A549 (cell line): ENCODE results near the gene CBLN4. TPM values are rescaled to one million over a fixed set of nuclear protein-coding genes. Genes with fewer than 3 reads are reported as not detected.

Experiments
- ATAC-seq, 2 experiments: fragments of 200-7000 bp in 1 of 2; fragments of >200 bp in 1 of 2; cut with Nextera tagmentation in 1 of 2; cut with Tn5 transposase in 1 of 2; 3 replicates each; pipeline versions ENCODE4 v1.8.0 to v1.9.1; 2018 to 2020; ENCODE audit warnings: mild to moderate bottlenecking in 1 of 2, moderate library complexity in 1 of 2
- CTCF ChIA-PET: fragments of 300-600 bp; sonication (Branson Sonifier 250); formaldehyde crosslinking; extraction: SDS; loops from one replicate; lab custom pipeline; 2021; ENCODE audit warnings: antibody characterized with exemption, inconsistent platforms; lab: Yijun Ruan, JAX
- POLR2A ChIA-PET: fragments of 350-600 bp; formaldehyde crosslinking; extraction: SDS; loops from one replicate; lab custom pipeline; 2021; ENCODE audit warnings: antibody characterized with exemption, inconsistent platforms; lab: Yijun Ruan, JAX
- DNase-seq, 2 experiments: peaks; one replicate each; pipeline versions ENCODE4 v3.0.0 to v3.0.0-alpha.2; 2011 to 2016; ENCODE audit warnings: low read depth in 1 of 2, low spot score in 1 of 2
- FAIRE-seq: peaks from 2 replicates; lab custom pipeline; 2011; peaks lifted over from hg19 to GRCh38; lab: Jason Lieb, UNC
- H3K27ac ChIP-seq, 2 experiments: fragments of >200 bp; sonication (Bioruptor Twin); formaldehyde crosslinking; 3 replicates each; pipeline ENCODE4 v1.5.1; 2016 to 2017
- H3K4me1 ChIP-seq: fragments of >200 bp; sonication (Bioruptor Twin); formaldehyde crosslinking; 3 replicates; pipeline ENCODE4 v1.6.1; 2016
- H3K4me2 ChIP-seq: fragments of >200 bp; sonication (Bioruptor Twin); formaldehyde crosslinking; 3 replicates; pipeline ENCODE4 v1.6.1; 2016
- H3K4me3 ChIP-seq: fragments of >200 bp; sonication (Bioruptor Twin); formaldehyde crosslinking; 3 replicates; pipeline ENCODE4 v1.5.1; 2016
- H3K9me3 ChIP-seq: fragments of >200 bp; sonication (Bioruptor Twin); formaldehyde crosslinking; 3 replicates; pipeline ENCODE4 v1.6.1; 2016
- CBX2 ChIP-seq: fragments of 200-600 bp; sonication (generic); IDR thresholded peaks from 2 replicates; pipeline ENCODE4 v1.6.1; 2016; ENCODE audit warnings: low read depth, mild to moderate bottlenecking, borderline replicate concordance
- CBX8 ChIP-seq: fragments of 200-600 bp; sonication (generic); IDR thresholded peaks from 2 replicates; pipeline ENCODE4 v1.6.1; 2016
- CHD2 ChIP-seq: fragments of 150-350 bp; IDR thresholded peaks from 2 replicates; pipeline ENCODE4 v1.6.1; 2014; ENCODE audit warnings: low read length; ENCODE audit not compliant: partially characterized antibody
- EHF ChIP-seq: fragments of 250-450 bp; sonication (Bioruptor Pico); IDR thresholded peaks from 2 replicates; pipeline ENCODE4 v1.5.0; 2020; ENCODE audit warnings: mild to moderate bottlenecking
- EP300 ChIP-seq, 2 experiments: fragments of >200 bp; sonication (Bioruptor Twin); formaldehyde crosslinking; IDR thresholded peaks; 2 replicates in 1 of 2; 3 replicates in 1 of 2; pipeline ENCODE4 v1.6.1; 2016 to 2017
- ESRRA ChIP-seq: fragments of 150-350 bp; IDR thresholded peaks from 2 replicates; pipeline ENCODE4 v1.6.1; 2014; ENCODE audit warnings: mild to moderate bottlenecking, low read length, borderline replicate concordance
- FOSB ChIP-seq: fragments of 250-450 bp; sonication (Bioruptor Pico); IDR thresholded peaks from 2 replicates; pipeline ENCODE4 v1.5.0; 2020; ENCODE audit warnings: mild to moderate bottlenecking, moderate library complexity
- FOSL2 ChIP-seq, 2 experiments: fragments of 450-650 bp in 1 of 2; fragments of >200 bp in 1 of 2; sonication (Bioruptor Twin) in 1 of 2; formaldehyde crosslinking; IDR thresholded peaks; 2 replicates each; pipeline versions ENCODE4 v1.5.0 to v1.6.1; 2016 to 2020; ENCODE audit warnings: mild to moderate bottlenecking in 1 of 2, moderate library complexity in 1 of 2
- FOXS1 ChIP-seq: fragments of 250-450 bp; sonication (Bioruptor Pico); IDR thresholded peaks from 2 replicates; pipeline ENCODE4 v1.5.0; 2020; ENCODE audit warnings: mild to moderate bottlenecking, moderate library complexity
- HOXB13 ChIP-seq: fragments of 250-450 bp; sonication (Bioruptor Pico); IDR thresholded peaks from 2 replicates; pipeline ENCODE4 v1.5.0; 2020; ENCODE audit warnings: low read depth, mild to moderate bottlenecking, moderate library complexity
- JUNB ChIP-seq: fragments of >200 bp; sonication (Bioruptor Twin); formaldehyde crosslinking; IDR thresholded peaks from 2 replicates; pipeline ENCODE4 v1.6.1; 2016
- KDM5A ChIP-seq: fragments of 200-600 bp; sonication (generic); IDR thresholded peaks from 2 replicates; pipeline ENCODE4 v1.6.1; 2016; ENCODE audit warnings: antibody characterized with exemption, mild to moderate bottlenecking
- MAFK ChIP-seq: fragments of 450-650 bp; IDR thresholded peaks from 2 replicates; pipeline ENCODE4 v1.6.1; 2014; ENCODE audit not compliant: partially characterized antibody
- MYC ChIP-seq: IDR thresholded peaks from 2 replicates; pipeline ENCODE4 v1.6.1; 2012; ENCODE audit warnings: mild to moderate bottlenecking, inconsistent platforms, low read length, improper control_type of control experiment, borderline replicate concordance
- NFE2L2 ChIP-seq: fragments of 150-350 bp; conservative IDR thresholded peaks from 2 replicates; pipeline ENCODE4 v1.6.1; 2014; ENCODE audit warnings: low read length
- NR3C1 ChIP-seq: fragments of >200 bp; sonication (Bioruptor Twin); formaldehyde crosslinking; IDR thresholded peaks from 3 replicates; pipeline ENCODE4 v1.6.1; 2017
- POLR2AphosphoS2 ChIP-seq: conservative IDR thresholded peaks from 2 replicates; pipeline ENCODE4 v1.6.1; 2012; ENCODE audit warnings: low read length, improper control_type of control experiment, inconsistent platforms
- RFX5 ChIP-seq: fragments of 450-650 bp; IDR thresholded peaks from 2 replicates; pipeline ENCODE4 v1.7.1; 2014; ENCODE audit warnings: antibody characterized with exemption, mild to moderate bottlenecking, moderate library complexity
- RNF2 ChIP-seq: fragments of 200-600 bp; sonication (generic); IDR thresholded peaks from 2 replicates; pipeline ENCODE4 v1.6.1; 2016; ENCODE audit warnings: low read depth, mild to moderate bottlenecking, antibody characterized with exemption, moderate library complexity, borderline replicate concordance
- TFCP2L1 ChIP-seq: fragments of 250-450 bp; sonication (Bioruptor Pico); IDR thresholded peaks from 2 replicates; pipeline ENCODE4 v1.5.0; 2021; ENCODE audit warnings: mild to moderate bottlenecking
- ZC3H11A ChIP-seq: fragments of 450-650 bp; IDR thresholded peaks from 2 replicates; pipeline ENCODE4 v1.6.1; 2014; ENCODE audit warnings: antibody characterized with exemption, mild to moderate bottlenecking
- ZFP36 ChIP-seq: fragments of 450-650 bp; IDR thresholded peaks from 2 replicates; pipeline ENCODE4 v1.6.1; 2014; ENCODE audit warnings: borderline replicate concordance; ENCODE audit not compliant: partially characterized antibody
- ZNF302 ChIP-seq: fragments of 250-450 bp; sonication (Bioruptor Pico); IDR thresholded peaks from 2 replicates; pipeline ENCODE4 v1.9.0; 2021; ENCODE audit warnings: inconsistent platforms, mild to moderate bottlenecking, moderate library complexity
- ZSCAN20 ChIP-seq: fragments of 250-450 bp; sonication (Bioruptor Pico); IDR thresholded peaks from 2 replicates; pipeline ENCODE4 v1.8.0; 2022; ENCODE audit warnings: mild to moderate bottlenecking, moderate library complexity
- WGBS: methylation state at CpG from one replicate; pipeline ENCODE4 v1.1.6; 2017; ENCODE audit errors: missing lambda C conversion rate; 5-methylcytosine and 5-hydroxymethylcytosine counted together
- polyA plus RNA-seq, 4 experiments: library from polyadenylated mRNA; depleted of rRNA in 3 of 4; stranded (reverse); fragments of >200 nt; fragmentation: RNase III in 1 of 4; extraction: RNeasy Plus Mini Kit Qiagen cat#74134 plus additional on column Dnase treatment in 1 of 4; gene quantifications; 2 replicates in 3 of 4; 3 replicates in 1 of 4; pipeline ENCODE4 v1.2.3, GENCODE V29; 2011 to 2017
- TF ChIP-seq, protein P1 (sequence below): IDR thresholded peaks from 2 replicates; pipeline ENCODE4 v1.6.1; 2012; ENCODE audit warnings: low read depth, borderline replicate concordance
- TF ChIP-seq, protein P2 (sequence below): fragments of >200 bp; sonication (Bioruptor Twin); formaldehyde crosslinking; IDR thresholded peaks from 3 replicates; pipeline ENCODE4 v1.6.1; 2016
- TF ChIP-seq, protein P3 (sequence below): fragments of 250-450 bp; sonication (Bioruptor Pico); IDR thresholded peaks from 2 replicates; pipeline ENCODE4 v1.5.0; 2021; ENCODE audit warnings: mild to moderate bottlenecking, moderate library complexity, borderline replicate concordance
- TF ChIP-seq, protein P4 (sequence below): IDR thresholded peaks from 2 replicates; pipeline ENCODE4 v1.6.1; 2012
- TF ChIP-seq, protein P5 (sequence below): fragments of 150-350 bp; IDR thresholded peaks from 2 replicates; pipeline ENCODE4 v1.6.1; 2014; ENCODE audit warnings: low read depth, mild to moderate bottlenecking, low read length
- TF ChIP-seq, protein P6 (sequence below): fragments of 250-450 bp; sonication (Bioruptor Pico); IDR thresholded peaks from 2 replicates; pipeline ENCODE4 v1.5.0; 2020; ENCODE audit warnings: low read depth, mild to moderate bottlenecking, moderate library complexity

Gene CBLN4
- polyA plus RNA-seq, 2 of the 4 experiments (the other 2 are of a cell fraction) = not detected

DNA sequence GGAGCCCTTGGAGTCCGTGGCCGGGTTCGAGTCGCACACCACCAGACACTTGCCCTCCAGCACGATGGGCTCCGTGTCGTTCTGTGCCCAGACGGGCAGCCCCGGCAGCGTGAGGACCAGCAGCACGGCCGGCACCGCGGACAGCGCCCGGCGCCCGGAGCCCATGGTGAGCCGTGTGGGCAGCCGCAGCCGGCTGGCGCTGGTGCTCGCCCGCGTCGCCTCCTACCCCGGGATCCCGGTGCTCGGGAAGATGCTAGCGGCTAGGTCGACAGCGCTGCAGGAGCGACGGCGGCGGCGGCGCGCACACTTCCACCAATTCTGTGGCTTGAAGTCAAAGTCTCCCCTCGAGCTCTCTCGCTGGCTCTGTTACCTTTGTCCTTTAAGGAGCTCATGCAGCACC lies 1.3 kb downstream of the CBLN4 start:
- DNase-seq = no peak
- TF ChIP-seq, protein P1, sequence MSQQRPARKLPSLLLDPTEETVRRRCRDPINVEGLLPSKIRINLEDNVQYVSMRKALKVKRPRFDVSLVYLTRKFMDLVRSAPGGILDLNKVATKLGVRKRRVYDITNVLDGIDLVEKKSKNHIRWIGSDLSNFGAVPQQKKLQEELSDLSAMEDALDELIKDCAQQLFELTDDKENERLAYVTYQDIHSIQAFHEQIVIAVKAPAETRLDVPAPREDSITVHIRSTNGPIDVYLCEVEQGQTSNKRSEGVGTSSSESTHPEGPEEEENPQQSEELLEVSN = no peak
- TF ChIP-seq ZFP36 (no peak), NFE2L2 (no peak), POLR2AphosphoS2 (no peak), MYC (no peak), ZSCAN20 (no peak), MAFK (no peak), HOXB13 (no peak), ZNF302 (no peak), CBX2 (no peak), TFCP2L1 (CRISPR knock-in tag) (no peak), FOSB (CRISPR knock-in tag) (no peak), CHD2 (no peak), ZC3H11A (no peak), RFX5 (no peak), FOXS1 (CRISPR knock-in tag) (no peak)
- TF ChIP-seq, protein P2, sequence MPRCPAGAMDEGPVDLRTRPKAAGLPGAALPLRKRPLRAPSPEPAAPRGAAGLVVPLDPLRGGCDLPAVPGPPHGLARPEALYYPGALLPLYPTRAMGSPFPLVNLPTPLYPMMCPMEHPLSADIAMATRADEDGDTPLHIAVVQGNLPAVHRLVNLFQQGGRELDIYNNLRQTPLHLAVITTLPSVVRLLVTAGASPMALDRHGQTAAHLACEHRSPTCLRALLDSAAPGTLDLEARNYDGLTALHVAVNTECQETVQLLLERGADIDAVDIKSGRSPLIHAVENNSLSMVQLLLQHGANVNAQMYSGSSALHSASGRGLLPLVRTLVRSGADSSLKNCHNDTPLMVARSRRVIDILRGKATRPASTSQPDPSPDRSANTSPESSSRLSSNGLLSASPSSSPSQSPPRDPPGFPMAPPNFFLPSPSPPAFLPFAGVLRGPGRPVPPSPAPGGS = no peak
- TF ChIP-seq, protein P3, sequence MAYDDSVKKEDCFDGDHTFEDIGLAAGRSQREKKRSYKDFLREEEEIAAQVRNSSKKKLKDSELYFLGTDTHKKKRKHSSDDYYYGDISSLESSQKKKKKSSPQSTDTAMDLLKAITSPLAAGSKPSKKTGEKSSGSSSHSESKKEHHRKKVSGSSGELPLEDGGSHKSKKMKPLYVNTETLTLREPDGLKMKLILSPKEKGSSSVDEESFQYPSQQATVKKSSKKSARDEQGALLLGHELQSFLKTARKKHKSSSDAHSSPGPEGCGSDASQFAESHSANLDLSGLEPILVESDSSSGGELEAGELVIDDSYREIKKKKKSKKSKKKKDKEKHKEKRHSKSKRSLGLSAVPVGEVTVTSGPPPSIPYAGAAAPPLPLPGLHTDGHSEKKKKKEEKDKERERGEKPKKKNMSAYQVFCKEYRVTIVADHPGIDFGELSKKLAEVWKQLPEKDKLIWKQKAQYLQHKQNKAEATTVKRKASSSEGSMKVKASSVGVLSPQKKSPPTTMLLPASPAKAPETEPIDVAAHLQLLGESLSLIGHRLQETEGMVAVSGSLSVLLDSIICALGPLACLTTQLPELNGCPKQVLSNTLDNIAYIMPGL (CRISPR knock-in tag) = no peak
- TF ChIP-seq, protein P4, sequence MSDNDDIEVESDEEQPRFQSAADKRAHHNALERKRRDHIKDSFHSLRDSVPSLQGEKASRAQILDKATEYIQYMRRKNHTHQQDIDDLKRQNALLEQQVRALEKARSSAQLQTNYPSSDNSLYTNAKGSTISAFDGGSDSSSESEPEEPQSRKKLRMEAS = no peak
- TF ChIP-seq, protein P5, sequence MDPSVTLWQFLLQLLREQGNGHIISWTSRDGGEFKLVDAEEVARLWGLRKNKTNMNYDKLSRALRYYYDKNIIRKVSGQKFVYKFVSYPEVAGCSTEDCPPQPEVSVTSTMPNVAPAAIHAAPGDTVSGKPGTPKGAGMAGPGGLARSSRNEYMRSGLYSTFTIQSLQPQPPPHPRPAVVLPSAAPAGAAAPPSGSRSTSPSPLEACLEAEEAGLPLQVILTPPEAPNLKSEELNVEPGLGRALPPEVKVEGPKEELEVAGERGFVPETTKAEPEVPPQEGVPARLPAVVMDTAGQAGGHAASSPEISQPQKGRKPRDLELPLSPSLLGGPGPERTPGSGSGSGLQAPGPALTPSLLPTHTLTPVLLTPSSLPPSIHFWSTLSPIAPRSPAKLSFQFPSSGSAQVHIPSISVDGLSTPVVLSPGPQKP = no peak
- FAIRE-seq = no peak
- Histone ChIP-seq H3K4me1 (no peaks in the 10 kb centered on the region), H3K4me3 (no peak overlapping the region), H3K4me2 (no peak overlapping the region), H3K27ac (no peak overlapping the region), H3K9me3 (no peaks in the 10 kb centered on the region; the same call in 2 of the 3 replicates)
- ChIA-PET CTCF (no interaction called here), POLR2A (no interaction called here)
- 70% methylated on average over 28 of the region's 41 CpGs for WGBS
- ATAC-seq = no peak

DNA sequence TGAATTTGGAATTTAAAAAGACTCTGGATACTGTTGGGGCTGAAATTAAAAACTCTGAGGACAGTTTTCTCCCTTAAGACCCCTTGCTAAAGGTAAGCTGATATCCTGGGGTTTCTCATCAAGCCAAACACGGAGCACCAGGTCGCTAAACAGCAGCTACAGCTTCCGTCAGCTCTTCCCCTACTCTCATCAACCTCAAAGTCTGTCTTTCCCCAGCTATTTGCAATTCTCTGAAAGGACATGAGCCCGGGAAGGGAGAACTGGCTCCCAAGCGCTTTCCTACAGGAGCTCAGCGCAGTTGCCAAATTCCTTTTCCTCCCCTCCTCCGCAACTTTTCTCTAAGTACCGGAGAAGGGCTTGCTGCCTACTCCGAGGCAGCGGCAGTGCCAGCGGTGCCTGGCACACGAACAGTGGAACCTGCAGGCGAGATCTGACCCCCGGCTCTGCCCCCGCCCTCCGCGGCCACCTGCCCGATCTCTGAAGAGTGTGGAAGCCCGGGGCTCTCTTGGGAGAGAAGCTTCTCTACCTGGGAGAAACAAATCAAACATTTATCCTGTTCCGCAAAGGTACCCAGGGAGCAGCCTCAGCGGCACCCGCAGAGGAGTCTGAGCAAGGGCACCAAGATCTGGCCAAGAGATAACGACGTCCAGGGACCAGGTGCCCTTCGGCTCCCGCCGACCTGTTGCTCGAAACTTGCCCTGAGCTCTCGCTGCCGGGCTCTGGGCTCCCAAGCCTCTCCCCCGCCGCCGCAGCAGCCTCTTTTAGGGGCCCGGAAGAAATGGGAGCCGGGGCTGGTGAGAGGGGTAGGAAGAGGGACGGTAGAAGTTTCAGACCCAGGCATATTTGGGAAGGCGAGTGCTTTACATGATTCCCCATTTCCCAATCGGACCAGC lies 2.2 kb downstream of the CBLN4 start:
- Histone ChIP-seq H3K9me3 (no peaks in the 10 kb centered on the region; the same call in 2 of the 3 replicates), H3K27ac (no peak overlapping the region), H3K4me2 (no peak overlapping the region), H3K4me1 (no peaks in the 10 kb centered on the region), H3K4me3 (no peak overlapping the region)
- DNase-seq = no peak
- ChIA-PET POLR2A (no interaction called here), CTCF (no interaction called here)
- FAIRE-seq = no peak
- no peak for ATAC-seq
- WGBS = 19% methylated on average over 24 of the region's 38 CpGs
- TF ChIP-seq CBX8 (no peak), HOXB13 (no peak), FOSL2 (IDR thresholded peaks at IDR 0.05) (no peak), FOSL2 (CRISPR knock-in tag; IDR thresholded peaks at IDR 0.05) (no peak), EP300 (IDR thresholded peaks at IDR 0.05) (no peak), ESRRA (no peak), MYC (no peak), NR3C1 (no peak), JUNB (no peak), RNF2 (no peak), EHF (CRISPR knock-in tag) (no peak), KDM5A (no peak)
- TF ChIP-seq, protein P5 = no peak
- TF ChIP-seq, protein P6, sequence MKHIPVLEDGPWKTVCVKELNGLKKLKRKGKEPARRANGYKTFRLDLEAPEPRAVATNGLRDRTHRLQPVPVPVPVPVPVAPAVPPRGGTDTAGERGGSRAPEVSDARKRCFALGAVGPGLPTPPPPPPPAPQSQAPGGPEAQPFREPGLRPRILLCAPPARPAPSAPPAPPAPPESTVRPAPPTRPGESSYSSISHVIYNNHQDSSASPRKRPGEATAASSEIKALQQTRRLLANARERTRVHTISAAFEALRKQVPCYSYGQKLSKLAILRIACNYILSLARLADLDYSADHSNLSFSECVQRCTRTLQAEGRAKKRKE (CRISPR knock-in tag) = no peak
